Kidney capillary endothelial cell (primary cell): ENCODE measurements around the gene SLC6A7.
A peak's percentile ranks its signal among the peaks of the same experiment; 100 is the strongest.

Experiments used
- DNase-seq: peaks from one replicate; pipeline ENCODE4 v3.0.0-alpha.2; 2018; ENCODE audit warnings: low spot score

Gene SLC6A7

GRCh38 chr5:150192462-150192861 is 2.6 kb downstream of the SLC6A7 start:
- no peak for DNase-seq

DNA sequence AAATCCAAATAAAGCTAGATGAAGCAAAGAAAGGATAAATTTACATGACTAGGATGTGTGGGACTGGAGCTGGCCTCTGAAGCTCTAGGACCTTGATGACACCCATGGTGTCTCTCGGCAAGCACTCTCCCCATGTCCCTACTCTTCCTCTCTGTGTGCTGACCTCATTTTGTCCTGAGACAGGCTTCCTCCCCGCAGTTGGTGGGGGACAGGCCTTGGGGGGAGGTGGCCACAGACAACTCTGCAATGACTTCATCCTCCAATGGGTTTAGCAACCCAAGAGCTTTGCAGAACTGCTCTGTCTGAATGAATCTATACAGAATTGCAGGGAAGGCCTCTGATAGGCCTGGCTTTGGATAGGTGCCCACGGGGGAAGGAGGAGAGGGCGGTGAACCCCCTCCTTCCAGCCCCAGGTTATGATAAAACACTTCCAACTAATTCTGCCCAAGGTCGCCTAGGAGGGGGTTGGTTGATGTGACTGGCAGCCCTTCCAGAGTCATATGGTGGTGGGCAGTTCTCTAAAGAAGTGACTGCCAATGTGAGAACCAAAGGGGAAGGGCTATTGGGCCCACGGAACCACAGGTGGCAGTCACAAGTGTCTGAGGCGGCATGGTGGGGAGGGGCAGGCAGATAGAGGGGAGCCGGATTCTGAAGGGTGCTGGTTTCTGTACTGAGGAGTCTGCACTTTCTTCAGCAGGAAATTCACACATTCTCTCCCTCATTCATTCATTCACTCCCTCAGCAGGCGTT is 6.0 kb downstream of the SLC6A7 start:
- no peak for DNase-seq

- DNase-seq = no peak
Observed at GRCh38 chr5:150196514-150196913, 6.7 kb downstream of the SLC6A7 start.

DNA sequence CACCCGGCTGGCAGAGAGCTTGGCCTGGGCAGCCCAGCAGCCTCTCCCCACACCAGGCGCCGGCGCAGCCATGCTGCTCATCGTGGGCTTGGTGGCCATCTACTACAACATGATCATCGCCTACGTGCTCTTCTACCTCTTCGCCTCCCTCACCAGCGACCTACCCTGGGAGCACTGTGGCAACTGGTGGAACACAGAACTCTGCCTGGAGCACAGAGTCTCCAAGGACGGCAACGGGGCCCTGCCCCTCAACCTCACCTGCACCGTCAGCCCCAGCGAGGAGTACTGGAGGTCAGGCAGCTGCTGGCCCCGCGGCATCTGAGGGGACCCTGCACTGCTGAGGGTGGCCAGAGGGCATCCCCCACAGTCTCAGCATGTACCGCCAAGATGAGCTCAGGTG is 7.1 kb downstream of the SLC6A7 start:
- no peak for DNase-seq

- no peak for DNase-seq
Observed at GRCh38 chr5:150197476-150197875, 7.6 kb downstream of the SLC6A7 start.

GRCh38 chr5:150202501-150202900 is 12.6 kb downstream of the SLC6A7 start:
- DNase-seq = no peak

DNA sequence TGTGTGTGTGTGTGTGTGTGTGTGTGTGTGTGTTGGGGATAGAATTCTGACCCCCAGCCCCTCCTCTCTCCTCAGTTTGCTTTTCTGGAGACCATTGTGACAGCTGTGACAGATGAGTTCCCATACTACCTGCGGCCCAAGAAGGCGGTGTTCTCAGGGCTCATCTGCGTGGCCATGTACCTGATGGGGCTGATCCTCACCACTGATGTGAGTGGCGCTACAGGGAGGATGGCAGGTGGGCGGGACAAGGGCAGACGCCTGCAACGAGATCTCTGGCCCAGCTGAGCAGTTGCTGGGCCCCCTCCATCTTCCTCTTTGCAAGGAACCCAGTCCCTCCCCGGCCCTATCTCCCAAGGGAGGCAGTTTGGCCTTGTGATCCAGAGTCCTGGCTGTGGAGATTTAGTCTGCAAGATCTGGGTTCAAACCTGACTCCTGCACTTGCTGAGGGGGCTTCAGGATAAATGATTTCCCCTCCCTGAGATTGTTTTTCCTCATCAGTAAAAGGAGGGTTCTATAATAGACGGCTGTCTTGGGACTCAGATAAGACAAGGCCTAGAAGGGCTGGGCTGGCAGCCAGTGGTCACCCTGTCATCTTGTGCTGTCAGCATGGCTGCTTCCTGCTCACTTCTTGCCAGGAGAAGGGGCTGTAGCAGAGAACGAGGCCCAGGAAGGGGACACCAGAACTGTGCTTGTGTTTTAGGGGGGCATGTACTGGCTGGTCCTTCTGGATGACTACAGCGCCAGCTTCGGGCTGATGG is 14.1 kb downstream of the SLC6A7 start:
- no peak for DNase-seq

DNA sequence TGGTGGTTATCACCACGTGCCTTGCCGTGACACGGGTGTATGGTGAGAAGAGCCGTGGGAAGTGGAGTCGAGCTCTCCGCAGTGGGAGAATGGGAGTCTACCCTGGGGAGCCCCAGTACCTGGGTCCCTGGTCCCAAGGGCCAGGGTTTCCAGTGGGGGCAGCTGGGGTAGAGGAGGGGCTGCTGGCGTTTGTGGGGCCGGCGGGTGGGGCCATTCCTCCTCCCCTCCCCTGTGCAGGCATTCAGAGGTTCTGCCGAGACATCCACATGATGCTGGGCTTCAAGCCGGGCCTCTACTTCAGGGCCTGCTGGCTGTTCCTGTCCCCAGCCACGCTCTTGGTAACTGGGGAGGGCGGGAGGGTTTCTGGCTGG is 14.7 kb downstream of the SLC6A7 start:
- no peak for DNase-seq

- no peak for DNase-seq
Observed at GRCh38 chr5:150206098-150206778, 16.4 kb downstream of the SLC6A7 start.

GRCh38 chr5:150206779-150207115 is 16.9 kb downstream of the SLC6A7 start:
- DNase-seq = no peak

DNA sequence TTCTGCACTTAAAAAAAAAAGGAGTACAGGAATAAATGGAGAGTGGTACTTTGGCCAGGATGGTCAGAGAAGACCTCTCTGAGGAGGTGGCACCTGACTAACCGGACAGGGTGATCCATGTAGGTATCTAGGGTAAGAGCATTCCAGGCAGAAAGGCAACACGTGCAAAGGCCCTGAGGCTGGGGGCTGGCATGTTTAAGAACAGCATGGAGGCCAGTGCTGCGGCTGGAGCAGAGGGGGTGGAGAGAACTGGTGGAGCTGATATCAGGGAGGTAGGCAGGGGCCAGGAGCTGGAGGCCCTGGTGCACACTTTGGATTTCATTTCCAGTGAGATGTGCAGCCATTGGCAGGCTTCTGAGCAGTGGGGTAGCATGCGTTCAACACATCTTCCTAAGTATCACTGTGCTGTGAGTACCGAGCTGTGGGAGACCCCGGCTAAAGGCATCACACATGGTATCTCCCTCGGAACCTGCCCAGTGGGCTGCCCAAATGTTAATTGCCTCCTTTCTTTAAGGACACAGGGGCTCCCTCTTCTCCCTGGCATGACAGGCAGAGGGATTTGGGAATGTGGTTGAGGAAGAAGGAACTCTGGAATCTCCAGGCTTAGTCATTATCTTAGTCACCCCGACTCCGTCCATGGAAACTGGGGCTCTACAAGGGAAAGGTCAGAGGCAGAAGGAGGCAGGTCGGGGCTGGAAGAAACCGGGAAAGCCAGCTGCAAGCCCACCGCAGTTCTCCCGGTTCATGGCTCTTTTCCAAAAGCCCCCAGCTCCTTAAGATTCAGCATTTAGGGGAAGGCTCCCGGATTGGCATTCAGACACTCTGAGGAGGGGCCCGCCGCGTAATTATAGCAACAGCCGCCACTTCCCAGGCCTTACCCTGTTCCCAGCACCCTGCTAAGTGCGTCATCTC is 18.6 kb downstream of the SLC6A7 start:
- no peak for DNase-seq

DNA sequence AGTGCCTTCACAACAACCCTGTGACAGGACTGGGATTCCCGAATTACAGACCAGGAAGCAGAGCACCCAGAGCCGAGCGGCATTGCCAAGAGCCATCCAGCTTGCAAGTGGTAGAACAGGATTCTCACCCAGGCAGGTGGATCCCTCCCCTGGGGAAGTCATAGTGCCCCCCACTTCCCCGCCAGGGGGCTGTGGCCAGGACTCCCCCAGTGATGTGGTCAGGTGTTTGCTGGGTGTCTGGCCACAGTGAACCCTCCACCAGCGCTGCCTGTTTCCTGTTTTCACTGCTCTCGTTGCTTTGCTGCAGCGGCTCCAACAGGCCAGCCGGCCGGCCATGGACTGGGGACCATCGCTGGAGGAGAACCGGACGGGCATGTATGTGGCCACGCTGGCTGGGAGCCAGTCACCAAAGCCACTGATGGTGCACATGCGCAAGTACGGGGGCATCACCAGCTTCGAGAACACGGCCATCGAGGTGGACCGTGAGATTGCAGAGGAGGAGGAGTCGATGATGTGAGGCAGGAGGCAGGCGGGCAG is 19.3 kb downstream of the SLC6A7 start:
- DNase-seq = no peak

DNA sequence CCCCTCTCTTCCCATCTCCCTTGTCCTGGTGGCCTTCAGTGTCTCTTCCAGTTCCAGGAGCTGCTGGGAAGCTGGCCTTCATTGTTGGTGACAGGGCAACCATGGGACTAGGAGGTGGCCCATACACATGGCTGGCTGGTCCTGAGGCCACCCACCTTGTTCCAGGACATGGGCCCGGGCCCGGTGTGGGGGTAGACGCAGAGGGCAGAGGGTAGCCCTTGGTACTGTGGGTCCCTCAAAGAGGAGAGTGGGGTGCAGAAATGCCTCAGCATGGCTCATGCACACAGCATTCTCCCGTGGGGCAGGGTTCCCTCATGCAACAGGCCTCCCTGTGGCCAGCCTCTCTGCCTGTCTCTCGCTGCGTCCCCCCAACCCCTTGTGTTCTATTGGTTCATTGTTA is 20.8 kb downstream of the SLC6A7 start:
- no peak for DNase-seq

GRCh38 chr5:150211156-150212030 is 21.5 kb downstream of the SLC6A7 start:
- DNase-seq = no peak

- no peak for DNase-seq
Observed at GRCh38 chr5:150213530-150213929, 23.7 kb downstream of the SLC6A7 start.

- DNase-seq = no peak
Observed at GRCh38 chr5:150214289-150214688, 24.4 kb downstream of the SLC6A7 start.

GRCh38 chr5:150215979-150216944 is 26.4 kb downstream of the SLC6A7 start:
- DNase-seq = peak; percentile 29

GRCh38 chr5:150217038-150217437 is 27.2 kb downstream of the SLC6A7 start:
- no peak for DNase-seq

- peak; percentile 85 for DNase-seq
Observed at GRCh38 chr5:150217873-150218692, 28.2 kb downstream of the SLC6A7 start.
